Erythroblast (primary cell): Measurements from ENCODE around the gene WDR70.

Source experiments
- GATA1 ChIP-seq: IDR thresholded peaks from 2 replicates; pipeline ENCODE4 v1.6.1; 2011; ENCODE audit warnings: low read depth, mild to moderate bottlenecking, control low read depth, low read length, moderate library complexity
- POLR2A ChIP-seq: IDR thresholded peaks from 2 replicates; pipeline ENCODE4 v1.6.1; 2011; ENCODE audit warnings: mild to moderate bottlenecking, low read length

DNA sequence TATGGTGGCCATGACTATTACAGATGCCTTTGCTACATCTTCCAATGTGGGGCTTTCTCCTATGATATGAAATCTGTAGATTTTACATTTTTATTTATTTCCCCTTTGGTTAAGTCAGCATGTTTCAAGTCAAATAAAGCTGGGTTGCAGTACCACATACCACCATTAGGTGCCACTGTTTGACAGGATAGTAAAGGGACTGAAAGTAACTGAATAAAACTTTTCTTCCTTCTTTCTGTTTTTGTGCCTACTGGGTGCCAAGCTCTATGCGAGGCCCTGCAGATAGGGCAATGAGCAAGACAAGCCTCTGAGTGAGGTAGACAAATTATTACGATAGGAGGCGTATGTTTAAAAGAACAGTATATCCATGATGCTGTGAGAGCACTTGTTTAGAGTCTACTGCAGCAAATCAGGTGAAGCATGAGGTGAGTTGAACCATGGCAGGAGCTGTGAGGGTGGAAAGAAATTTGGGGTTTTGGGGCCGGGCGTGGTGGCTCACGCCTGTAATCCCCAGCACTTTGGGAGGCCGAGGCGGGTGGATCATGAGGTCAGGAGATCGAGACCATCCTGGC is 395.9 kb downstream of the WDR70 start:
- TF ChIP-seq POLR2A = no peak
- TF ChIP-seq GATA1 = no peak
